Tibial artery (tissue), 4 donors: Measurements from ENCODE around the gene CPAMD8.

Experiments used
- DNase-seq, 2 donors: peaks; one replicate each; pipeline ENCODE4 v3.0.0-alpha.2; 2019
- H3K27ac ChIP-seq, 2 donors: fragments of 200-600 bp; sonication (generic) in 1 of 2; 1 replicate in 1 of 2; 2 replicates in 1 of 2; pipeline ENCODE4 v1.5.1; 2018 to 2019; ENCODE audit warnings: mild to moderate bottlenecking in 1 of 2
- H3K27me3 ChIP-seq, 2 donors: fragments of 200-600 bp; sonication (generic) in 1 of 2; one replicate each; pipeline versions ENCODE4 v1.5.1 to v1.6.0; 2016 to 2019
- H3K36me3 ChIP-seq, 3 donors: fragments of 200-600 bp; sonication (generic) in 2 of 3; one replicate each; pipeline ENCODE4 v1.5.1; 2016 to 2019; ENCODE audit warnings: mild to moderate bottlenecking in 2 of 3
- H3K4me1 ChIP-seq, 4 donors: fragments of 200-600 bp; sonication (generic) in 2 of 4; 1 replicate in 3 of 4; 2 replicates in 1 of 4; pipeline ENCODE4 v1.5.1; 2016 to 2019
- H3K4me3 ChIP-seq, 2 donors: fragments of 200-600 bp; sonication (generic) in 1 of 2; 1 replicate in 1 of 2; 2 replicates in 1 of 2; pipeline ENCODE4 v1.5.1; 2018 to 2019; ENCODE audit warnings: mild to moderate bottlenecking in 2 of 2
- H3K9me3 ChIP-seq, 3 donors: fragments of 200-600 bp; sonication (generic) in 1 of 3; one replicate each; pipeline ENCODE4 v1.5.1; 2016 to 2019
- CTCF ChIP-seq, 2 experiments: fragments of 200-600 bp in 1 of 2; fragments of 450-650 bp in 1 of 2; IDR thresholded peaks; one replicate each; pipeline ENCODE4 v1.5.1; 2017 to 2019; ENCODE audit warnings: antibody characterized with exemption in 2 of 2, mild to moderate bottlenecking in 1 of 2, moderate library complexity in 1 of 2
- intact Hi-C: fragments of 100-400 bp; cut with DNase I; formaldehyde crosslinking; loops from one replicate; pipeline ENCODE4 v1.15.0; 2023; ENCODE audit warnings: low total_unique reads

The CPAMD8 gene

GRCh38 chr19:16872728-16873127, 153.9 kb downstream of the CPAMD8 start:
- TF ChIP-seq CTCF (IDR thresholded peaks at IDR 0.05) = no peak
- Histone ChIP-seq H3K36me3 (peaks cover 60 to 82% (median 82%) of the 10 kb centered on the region in 3 donors), H3K4me3 (no peak overlapping the region), H3K27me3 (no peaks in the 10 kb centered on the region), H3K4me1 (no peaks in the 10 kb centered on the region), H3K9me3 (no peaks in the 10 kb centered on the region), H3K27ac (no peak overlapping the region)
- intact Hi-C loops = no loop called here
- DNase-seq = no peak

- no peak for TF ChIP-seq CTCF (IDR thresholded peaks at IDR 0.05)
- H3K4me1 ChIP-seq = no peaks in the 10 kb centered on the region
- H3K27ac ChIP-seq = no peak overlapping the region
- DNase-seq = no peak
- no peak overlapping the region for H3K4me3 ChIP-seq
- peaks cover 60 to 82% (median 82%) of the 10 kb centered on the region in 3 donors for H3K36me3 ChIP-seq
- intact Hi-C loops = no loop called here
- no peaks in the 10 kb centered on the region for H3K27me3 ChIP-seq
- H3K9me3 ChIP-seq = no peaks in the 10 kb centered on the region
These were observed 154.7 kb downstream of the CPAMD8 start for GRCh38 chr19:16871871-16872270.

- H3K4me1 ChIP-seq = no peaks in the 10 kb centered on the region
- no peak for TF ChIP-seq CTCF (IDR thresholded peaks at IDR 0.05)
- no peaks in the 10 kb centered on the region for H3K9me3 ChIP-seq
- no peak overlapping the region for H3K27ac ChIP-seq
- no peak for DNase-seq
- peaks cover 72 to 94% (median 93%) of the 10 kb centered on the region in 3 donors for H3K36me3 ChIP-seq
- intact Hi-C loops = no loop called here
- H3K4me3 ChIP-seq = no peak overlapping the region
- no peaks in the 10 kb centered on the region for H3K27me3 ChIP-seq
These were observed 157.2 kb downstream of the CPAMD8 start for GRCh38 chr19:16869331-16869972.

GRCh38 chr19:16868423-16869130, 158.0 kb downstream of the CPAMD8 start:
- no peak for TF ChIP-seq CTCF (IDR thresholded peaks at IDR 0.05)
- Histone ChIP-seq H3K27ac (no peak overlapping the region), H3K9me3 (no peaks in the 10 kb centered on the region), H3K4me1 (no peaks in the 10 kb centered on the region), H3K4me3 (no peak overlapping the region), H3K27me3 (no peaks in the 10 kb centered on the region), H3K36me3 (peaks cover 81 to 100% (median 99%) of the 10 kb centered on the region in 3 donors)
- no peak for DNase-seq
- intact Hi-C loops = no loop called here

DNA sequence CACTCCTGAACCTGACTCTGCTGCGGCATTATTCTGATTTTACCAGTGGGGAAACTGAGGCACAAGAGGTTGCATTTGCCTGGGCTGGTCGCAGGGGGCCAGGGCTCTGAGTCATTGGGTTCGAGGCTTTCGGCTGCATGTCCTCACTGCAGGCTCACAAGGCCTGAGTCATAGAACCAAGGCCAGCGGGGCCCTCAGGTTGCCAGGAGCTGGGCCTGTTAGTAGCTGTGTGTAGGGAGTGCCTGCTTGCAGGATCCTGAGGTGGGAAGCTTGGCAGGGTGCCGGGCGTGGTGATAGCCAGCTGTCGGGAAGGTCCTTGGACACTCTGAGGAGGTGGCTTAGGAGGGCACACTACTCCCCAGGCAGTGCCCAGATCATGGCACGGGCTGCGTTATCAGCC, 159.4 kb downstream of the CPAMD8 start:
- DNase-seq = no peak
- peaks cover 93 to 100% (median 99%) of the 10 kb centered on the region in 3 donors for H3K36me3 ChIP-seq
- TF ChIP-seq CTCF (IDR thresholded peaks at IDR 0.05) = no peak
- no peak overlapping the region for H3K27ac ChIP-seq
- H3K4me1 ChIP-seq = no peaks in the 10 kb centered on the region
- H3K9me3 ChIP-seq = no peaks in the 10 kb centered on the region
- intact Hi-C loops = no loop called here
- no peak overlapping the region for H3K4me3 ChIP-seq
- H3K27me3 ChIP-seq = no peaks in the 10 kb centered on the region
